Activated effector memory CD4-positive, alpha-beta T cell treated with Interleukin-2 at 50 U/mL for 16 hours (primary cell): Measurements from ENCODE around the gene CRB3.

Experiments used
- DNase-seq: peaks from one replicate; pipeline ENCODE4 v3.0.0-alpha.2; 2020

Gene CRB3

GRCh38 chr19:6470173-6470572 is 6.1 kb downstream of the CRB3 start:
- DNase-seq = no peak

GRCh38 chr19:6471076-6471475 is 7.0 kb downstream of the CRB3 start:
- DNase-seq = no peak

GRCh38 chr19:6472713-6473112 is 8.6 kb downstream of the CRB3 start:
- no peak for DNase-seq

DNA sequence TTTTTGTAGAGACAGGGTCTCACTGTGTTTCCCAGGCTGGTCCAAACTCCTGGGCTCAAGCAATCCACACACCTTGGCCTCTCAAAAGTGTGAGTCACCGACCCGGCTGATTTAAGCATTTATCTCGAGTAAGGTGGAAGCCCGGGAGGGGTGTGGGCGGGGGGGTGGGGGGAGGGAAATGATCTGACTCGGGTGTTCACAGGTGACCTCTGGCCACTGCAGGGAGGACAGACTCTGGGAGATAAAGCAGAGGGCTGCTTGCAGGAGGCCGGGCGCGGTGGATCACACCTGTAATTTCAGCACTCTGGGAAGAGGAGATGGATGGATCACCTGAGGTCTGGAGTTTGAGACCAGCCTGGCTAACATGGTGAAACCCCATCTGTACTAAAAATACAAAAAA is 9.6 kb downstream of the CRB3 start:
- DNase-seq = no peak

- DNase-seq = no peak
Observed at GRCh38 chr19:6475321-6476108, 11.4 kb downstream of the CRB3 start.

- DNase-seq = peak; percentile 35
Observed at GRCh38 chr19:6476155-6476895, 12.3 kb downstream of the CRB3 start.

DNA sequence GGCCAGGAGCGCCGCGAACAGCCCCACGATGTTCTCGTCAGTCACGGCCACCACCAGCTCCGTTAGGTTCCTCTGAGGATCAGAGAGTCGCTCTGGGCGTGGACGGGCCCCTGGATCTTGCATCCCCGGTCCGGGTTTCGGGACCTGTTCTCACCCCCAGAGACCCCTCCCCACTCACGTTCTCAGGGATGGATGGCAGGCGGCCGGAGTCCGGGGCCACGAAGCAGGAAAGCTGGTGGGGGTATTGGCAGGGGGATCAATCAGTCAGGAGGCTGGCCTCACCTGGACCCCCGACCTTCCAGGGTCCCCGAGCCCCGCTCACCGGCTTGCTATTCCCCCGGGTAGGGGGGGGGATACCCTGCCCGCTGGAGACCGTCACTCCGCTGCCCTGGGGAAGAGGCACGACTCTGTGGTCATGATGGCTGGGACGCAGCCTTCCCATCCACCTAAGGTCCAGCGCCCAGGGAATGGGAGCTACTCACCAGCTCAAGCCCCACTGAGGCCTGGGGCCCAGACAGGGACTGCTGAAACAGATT is 12.9 kb downstream of the CRB3 start:
- no peak for DNase-seq

DNA sequence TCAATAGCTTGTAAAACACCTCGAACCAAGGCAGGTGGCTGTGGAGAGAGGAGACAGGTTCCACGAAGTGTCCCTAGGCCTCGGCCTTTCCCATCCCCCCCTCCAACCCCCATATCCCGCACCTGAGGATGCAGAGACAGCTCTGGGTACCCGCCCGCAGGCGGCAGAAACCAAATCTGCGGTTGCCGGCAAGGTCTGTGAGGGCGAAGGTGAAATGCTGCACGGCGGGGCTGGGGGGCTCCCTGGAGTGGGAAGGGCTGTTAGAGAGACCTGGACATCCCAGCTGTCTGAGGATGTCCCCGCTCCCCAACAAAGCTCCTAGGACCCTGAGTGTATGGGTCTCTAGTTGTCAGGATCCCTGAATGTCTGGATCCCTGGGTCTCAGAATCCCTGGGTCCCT is 14.7 kb downstream of the CRB3 start:
- no peak for DNase-seq

- DNase-seq = no peak
Observed at GRCh38 chr19:6479836-6480398, 15.8 kb downstream of the CRB3 start.

GRCh38 chr19:6480848-6481415 is 16.9 kb downstream of the CRB3 start:
- DNase-seq = no peak

GRCh38 chr19:6481541-6482342 is 17.7 kb downstream of the CRB3 start, which contains the start of gene DENND1C:
Gene DENND1C, minus strand, starts transcription at chr19:6481787. Its CDS starts 92 bp downstream, at chr19:6481695.
- DNase-seq = peak; percentile 65

- no peak for DNase-seq
Observed at GRCh38 chr19:6482343-6482686, 18.2 kb downstream of the CRB3 start.

DNA sequence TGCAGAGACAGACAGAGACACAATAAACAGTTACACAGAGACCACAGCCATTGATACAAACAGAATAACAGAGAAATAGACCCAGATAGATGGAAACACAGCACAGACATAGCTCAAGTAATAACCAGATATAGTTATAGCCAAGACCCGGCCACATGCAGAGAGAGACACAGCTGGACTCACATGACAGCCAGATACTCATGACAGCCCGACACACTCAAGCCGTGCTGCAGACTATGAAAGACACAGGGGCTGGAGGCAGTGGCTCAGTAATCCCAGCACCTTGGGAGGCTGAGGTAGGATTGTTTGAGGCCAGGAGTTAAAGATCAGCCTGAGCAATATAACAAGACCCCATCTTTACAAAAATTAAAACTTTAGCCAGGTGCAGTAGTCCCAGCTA is 19.2 kb downstream of the CRB3 start:
- DNase-seq = no peak

GRCh38 chr19:6484230-6484629 is 20.2 kb downstream of the CRB3 start:
- DNase-seq = no peak

GRCh38 chr19:6484831-6485230 is 20.8 kb downstream of the CRB3 start:
- no peak for DNase-seq

DNA sequence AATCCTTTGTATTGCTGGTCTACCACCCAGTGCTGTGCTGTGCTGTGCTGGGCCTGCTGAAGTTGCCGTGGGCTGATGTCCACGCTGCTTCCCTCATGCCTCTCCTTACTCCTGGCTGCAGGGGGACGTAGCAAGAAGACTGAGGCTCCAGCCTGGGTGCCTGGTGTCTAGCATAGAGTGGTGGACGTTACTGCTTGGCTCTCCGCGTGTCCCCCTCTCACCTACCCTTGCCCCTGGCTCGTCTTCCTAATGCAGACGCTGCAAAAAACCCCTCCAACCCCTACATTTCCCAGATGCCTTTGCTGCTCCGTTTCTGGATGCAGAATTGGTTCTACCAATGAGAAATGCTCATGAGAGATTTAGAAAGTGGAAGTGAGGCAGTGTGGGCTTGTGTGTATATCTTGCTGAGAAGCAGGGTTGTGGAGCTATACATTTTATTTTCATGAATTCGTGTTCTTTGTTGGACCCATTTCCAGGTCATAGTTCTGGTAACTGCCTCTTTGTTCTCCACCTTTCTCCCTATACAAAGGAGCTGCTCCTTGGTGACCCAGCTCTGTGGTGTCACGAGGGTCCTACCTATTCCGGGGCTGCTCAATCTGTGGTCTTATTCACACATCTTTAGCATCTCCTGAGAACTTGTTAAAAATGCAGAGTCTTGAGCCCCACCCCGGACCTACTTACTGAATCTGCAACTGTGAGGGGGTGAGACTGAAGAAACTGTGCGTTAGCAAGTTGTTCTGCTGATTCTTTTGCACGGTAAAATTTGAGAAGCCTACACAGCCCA is 25.4 kb downstream of the CRB3 start:
- DNase-seq = no peak

- no peak for DNase-seq
Observed at GRCh38 chr19:6490134-6490533, 26.1 kb downstream of the CRB3 start.

DNA sequence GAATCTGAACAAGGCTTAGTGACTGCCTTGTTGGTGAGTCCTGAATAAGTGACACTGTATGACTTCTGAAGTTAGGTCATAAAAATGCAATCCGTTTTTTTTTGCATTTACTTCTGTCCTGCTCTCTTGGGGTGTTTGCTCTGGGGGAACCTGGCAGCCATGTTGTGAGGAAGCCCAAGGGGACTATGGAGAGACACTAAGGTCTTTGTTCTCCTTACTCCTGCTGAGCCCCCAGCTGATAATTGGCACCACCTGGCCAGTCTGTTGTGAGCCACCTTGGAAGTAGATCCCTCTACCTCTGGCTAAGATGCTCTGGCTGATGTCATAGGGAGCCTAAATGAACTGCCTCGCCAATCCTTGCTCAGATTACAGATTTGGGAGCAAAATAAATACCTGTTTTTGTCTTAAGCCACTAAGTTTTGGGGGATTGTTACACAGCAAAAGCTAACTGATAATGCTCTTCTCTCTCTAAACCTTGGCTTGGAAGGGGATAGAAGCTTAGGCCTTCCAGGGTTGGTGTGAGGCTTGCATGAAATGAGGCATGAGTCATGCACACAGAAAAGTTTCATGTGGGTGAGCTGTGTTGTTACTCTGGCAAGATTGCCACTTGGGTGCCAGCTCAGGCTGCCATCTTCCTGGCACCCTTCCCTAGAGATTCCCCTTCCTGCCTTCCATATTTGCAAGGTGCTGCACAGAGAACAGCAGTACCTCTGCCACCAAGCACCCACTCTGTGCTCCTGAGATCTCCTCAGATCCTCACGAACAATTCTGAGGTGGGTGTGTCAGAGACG is 27.9 kb downstream of the CRB3 start:
- no peak for DNase-seq

DNA sequence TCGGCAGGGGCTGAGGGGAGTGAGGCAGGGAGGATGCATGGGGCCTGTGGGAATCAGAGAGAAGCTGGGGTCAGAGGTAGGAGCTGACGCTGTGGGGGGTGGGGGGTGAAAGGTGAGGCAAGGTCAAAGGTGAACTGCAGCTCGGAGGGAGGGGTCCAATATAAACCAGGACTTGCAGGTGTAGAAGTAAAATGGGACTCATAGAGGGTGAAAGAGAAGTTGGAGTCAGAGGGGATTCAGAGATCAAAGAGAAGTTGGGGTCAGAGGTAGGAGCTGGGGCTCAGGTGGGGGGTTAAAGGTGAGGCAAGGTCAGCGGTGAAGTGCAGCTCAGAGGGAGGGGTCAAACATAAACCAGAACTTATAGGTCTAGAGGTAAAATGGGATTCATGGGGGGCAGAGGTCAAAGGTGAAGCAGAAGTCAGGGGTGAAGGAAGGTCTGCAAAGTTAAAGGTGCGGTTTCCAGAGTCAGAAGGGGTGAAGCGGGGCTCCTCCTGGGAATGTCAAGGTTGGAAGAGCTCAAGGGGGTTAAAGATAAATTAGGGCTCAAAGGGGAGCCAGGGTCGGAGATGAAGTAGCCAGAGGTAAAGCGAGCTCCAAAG is 30.5 kb downstream of the CRB3 start:
- no peak for DNase-seq

GRCh38 chr19:6495947-6496346 is 31.9 kb downstream of the CRB3 start:
- no peak for DNase-seq
